IPS-20b (cell line): ENCODE results near the gene BNC2.

Experiments used
- H3K27ac ChIP-seq: one replicate; pipeline ENCODE4 v1.5.1; 2013; ENCODE audit warnings: low read length
- H3K27me3 ChIP-seq: 2 replicates; pipeline ENCODE4 v1.6.1; 2013; ENCODE audit warnings: mild to moderate bottlenecking, low read length, inconsistent platforms; ENCODE audit not compliant: insufficient read depth
- H3K36me3 ChIP-seq: 2 replicates; pipeline ENCODE4 v1.6.1; 2013; ENCODE audit warnings: low read depth, mild to moderate bottlenecking, inconsistent platforms, low read length, moderate library complexity; ENCODE audit not compliant: insufficient read depth
- H3K4me1 ChIP-seq: 2 replicates; pipeline ENCODE4 v1.6.1; 2013; ENCODE audit warnings: mild to moderate bottlenecking, control low read depth, inconsistent platforms, low read length, moderate library complexity; ENCODE audit not compliant: insufficient read depth
- H3K4me3 ChIP-seq: 2 replicates; pipeline ENCODE4 v1.5.1; 2013; ENCODE audit warnings: mild to moderate bottlenecking, low read length, inconsistent platforms
- H3K9ac ChIP-seq: 2 replicates; pipeline ENCODE4 v1.6.1; 2013; ENCODE audit warnings: low read depth, mild to moderate bottlenecking, inconsistent platforms, low read length, moderate library complexity
- H3K9me3 ChIP-seq: 2 replicates; pipeline ENCODE4 v1.6.1; 2013; ENCODE audit warnings: mild to moderate bottlenecking, low read depth, low read length, inconsistent platforms; ENCODE audit not compliant: insufficient read depth

The BNC2 gene

GRCh38 chr9:16745359-16745758 is 125.1 kb downstream of the BNC2 start:
- Histone ChIP-seq H3K36me3 (no peaks in the 10 kb centered on the region), H3K4me1 (peaks cover 16% of the 10 kb centered on the region; the same call in 1 of the 2 replicates), H3K27me3 (no peaks in the 10 kb centered on the region), H3K27ac (no peak overlapping the region), H3K9ac (no peak overlapping the region), H3K4me3 (no peak overlapping the region), H3K9me3 (no peaks in the 10 kb centered on the region)

- Histone ChIP-seq H3K9ac (no peak overlapping the region), H3K9me3 (no peaks in the 10 kb centered on the region), H3K36me3 (no peaks in the 10 kb centered on the region), H3K4me3 (no peak overlapping the region), H3K4me1 (peaks cover 12% of the 10 kb centered on the region; the same call in 1 of the 2 replicates), H3K27ac (no peak overlapping the region), H3K27me3 (no peaks in the 10 kb centered on the region)
Observed at GRCh38 chr9:16744394-16744793, 126.1 kb downstream of the BNC2 start.

- Histone ChIP-seq H3K9me3 (no peaks in the 10 kb centered on the region), H3K4me3 (no peak overlapping the region), H3K9ac (no peak overlapping the region), H3K27me3 (no peaks in the 10 kb centered on the region), H3K36me3 (no peaks in the 10 kb centered on the region), H3K4me1 (peaks cover 7% of the 10 kb centered on the region; the same call in 1 of the 2 replicates), H3K27ac (no peak overlapping the region)
Observed at GRCh38 chr9:16743375-16743774, 127.1 kb downstream of the BNC2 start.

- no peaks in the 10 kb centered on the region for H3K36me3 ChIP-seq
- H3K9me3 ChIP-seq = no peaks in the 10 kb centered on the region
- no peaks in the 10 kb centered on the region for H3K27me3 ChIP-seq
- no peak overlapping the region for H3K4me3 ChIP-seq
- H3K9ac ChIP-seq = no peak overlapping the region
- peaks cover 48% of the 10 kb centered on the region for H3K4me1 ChIP-seq
- H3K27ac ChIP-seq = no peak overlapping the region
Observed at GRCh38 chr9:16735001-16735400, 135.5 kb downstream of the BNC2 start.

GRCh38 chr9:16732546-16732945 is 137.9 kb downstream of the BNC2 start:
- no peaks in the 10 kb centered on the region for H3K27me3 ChIP-seq
- H3K4me3 ChIP-seq = no peak overlapping the region
- H3K36me3 ChIP-seq = no peaks in the 10 kb centered on the region
- no peak overlapping the region for H3K27ac ChIP-seq
- H3K9me3 ChIP-seq = no peaks in the 10 kb centered on the region
- H3K4me1 ChIP-seq = peaks cover 70% of the 10 kb centered on the region
- H3K9ac ChIP-seq = no peak overlapping the region

- Histone ChIP-seq H3K36me3 (no peaks in the 10 kb centered on the region), H3K9ac (peak overlapping the region; percentile 22; the same call in 1 of the 2 replicates), H3K4me1 (peaks cover 82% of the 10 kb centered on the region), H3K27me3 (no peaks in the 10 kb centered on the region), H3K27ac (no peak overlapping the region), H3K9me3 (no peaks in the 10 kb centered on the region), H3K4me3 (peak overlapping the region; percentile 15)
Observed at GRCh38 chr9:16730162-16730561, 140.3 kb downstream of the BNC2 start.

- no peaks in the 10 kb centered on the region for H3K27me3 ChIP-seq
- no peaks in the 10 kb centered on the region for H3K9me3 ChIP-seq
- H3K4me1 ChIP-seq = peaks cover 77% of the 10 kb centered on the region
- H3K9ac ChIP-seq = peak overlapping the region; percentile 22; the same call in 1 of the 2 replicates
- H3K4me3 ChIP-seq = peak overlapping the region; percentile 15; the same call in 1 of the 2 replicates
- H3K36me3 ChIP-seq = no peaks in the 10 kb centered on the region
- H3K27ac ChIP-seq = no peak overlapping the region
Observed at GRCh38 chr9:16729651-16730050, 140.8 kb downstream of the BNC2 start.

GRCh38 chr9:16728137-16728508 is 142.3 kb downstream of the BNC2 start:
- peaks cover 66% of the 10 kb centered on the region for H3K4me1 ChIP-seq
- peak overlapping the region; percentile 90; the same call in 1 of the 2 replicates for H3K9ac ChIP-seq
- peak overlapping the region; percentile 90; the same call in 1 of the 2 replicates for H3K4me3 ChIP-seq
- H3K9me3 ChIP-seq = no peaks in the 10 kb centered on the region
- H3K27ac ChIP-seq = no peak overlapping the region
- no peaks in the 10 kb centered on the region for H3K36me3 ChIP-seq
- no peaks in the 10 kb centered on the region for H3K27me3 ChIP-seq

- Histone ChIP-seq H3K4me3 (peak overlapping the region; percentile 90), H3K9me3 (no peaks in the 10 kb centered on the region), H3K36me3 (no peaks in the 10 kb centered on the region), H3K27ac (peak overlapping the region; percentile 3), H3K9ac (peak overlapping the region; percentile 90), H3K4me1 (peaks cover 61% of the 10 kb centered on the region; the same call in 1 of the 2 replicates), H3K27me3 (no peaks in the 10 kb centered on the region)
Observed at GRCh38 chr9:16727452-16728136, 142.9 kb downstream of the BNC2 start.

- Histone ChIP-seq H3K36me3 (no peaks in the 10 kb centered on the region), H3K27me3 (no peaks in the 10 kb centered on the region), H3K9me3 (no peaks in the 10 kb centered on the region), H3K9ac (peak overlapping the region; percentile 90), H3K27ac (peak overlapping the region; percentile 3), H3K4me3 (peak overlapping the region; percentile 90), H3K4me1 (peaks cover 54% of the 10 kb centered on the region; the same call in 1 of the 2 replicates)
Observed at GRCh38 chr9:16726718-16727451, 143.6 kb downstream of the BNC2 start.

- H3K9ac ChIP-seq = peak overlapping the region; percentile 90; the same call in 1 of the 2 replicates
- H3K36me3 ChIP-seq = no peaks in the 10 kb centered on the region
- peak overlapping the region; percentile 90 for H3K4me3 ChIP-seq
- no peak overlapping the region for H3K27ac ChIP-seq
- H3K9me3 ChIP-seq = no peaks in the 10 kb centered on the region
- H3K4me1 ChIP-seq = peaks cover 48% of the 10 kb centered on the region
- no peaks in the 10 kb centered on the region for H3K27me3 ChIP-seq
Observed at GRCh38 chr9:16726029-16726428, 144.4 kb downstream of the BNC2 start.

- Histone ChIP-seq H3K36me3 (no peaks in the 10 kb centered on the region), H3K9me3 (no peaks in the 10 kb centered on the region), H3K4me3 (no peak overlapping the region), H3K4me1 (peaks cover 42% of the 10 kb centered on the region), H3K27ac (no peak overlapping the region), H3K27me3 (no peaks in the 10 kb centered on the region), H3K9ac (no peak overlapping the region)
Observed at GRCh38 chr9:16725066-16725465, 145.4 kb downstream of the BNC2 start.
